Liver (tissue), 3 donors: ENCODE measurements around the gene MR1.

ENCODE experiments used
- ATF3 ChIP-seq: IDR thresholded peaks from 2 replicates; pipeline ENCODE4 v1.6.1; 2016; ENCODE audit warnings: antibody characterized with exemption
- CTCF ChIP-seq: fragments of 150-350 bp; IDR thresholded peaks from 2 replicates; pipeline ENCODE4 v1.5.1; 2017; ENCODE audit warnings: improper control_type of control experiment, low read depth, low read length; ENCODE audit not compliant: missing input control
- EGR1 ChIP-seq, 2 donors: IDR thresholded peaks; 2 replicates each; pipeline ENCODE4 v1.6.1; 2016 to 2018; ENCODE audit warnings: antibody characterized with exemption in 2 of 2, low read depth in 2 of 2
- FOXA1 ChIP-seq: IDR thresholded peaks from 2 replicates; pipeline ENCODE4 v1.6.1; 2016; ENCODE audit warnings: antibody characterized with exemption
- FOXA2 ChIP-seq: IDR thresholded peaks from 2 replicates; pipeline ENCODE4 v1.6.1; 2016; ENCODE audit warnings: antibody characterized with exemption
- GABPA ChIP-seq, 2 donors: IDR thresholded peaks in 1 of 2; conservative IDR thresholded peaks in 1 of 2; 2 replicates each; pipeline ENCODE4 v1.6.1; 2016; ENCODE audit warnings: antibody characterized with exemption in 2 of 2, mild to moderate bottlenecking in 1 of 2, moderate library complexity in 1 of 2
- RAD21 ChIP-seq, 2 donors: IDR thresholded peaks; 2 replicates each; pipeline ENCODE4 v1.6.1; 2016; ENCODE audit warnings: antibody characterized with exemption in 2 of 2, mild to moderate bottlenecking in 2 of 2
- REST ChIP-seq: IDR thresholded peaks from 2 replicates; pipeline ENCODE4 v1.6.1; 2016; ENCODE audit warnings: antibody characterized with exemption, mild to moderate bottlenecking
- SP1 ChIP-seq: IDR thresholded peaks from 2 replicates; pipeline ENCODE4 v1.6.1; 2018; ENCODE audit warnings: antibody characterized with exemption, mild to moderate bottlenecking
- TAF1 ChIP-seq: conservative IDR thresholded peaks from 2 replicates; pipeline ENCODE4 v1.6.1; 2016; ENCODE audit warnings: antibody characterized with exemption, mild to moderate bottlenecking
- YY1 ChIP-seq: IDR thresholded peaks from 2 replicates; pipeline ENCODE4 v1.6.1; 2016; ENCODE audit warnings: antibody characterized with exemption, mild to moderate bottlenecking
- donor health status: healthy.
- donor health status: healthy.

GRCh38 chr1:181090641-181091126 lies 56.9 kb downstream of the MR1 start:
- TF ChIP-seq SP1 (no peak), CTCF (no peak), EGR1 (IDR thresholded peaks at IDR 0.05; ENCODE audit: low read depth in 2 of 2) (no peak), YY1 (no peak), RAD21 (IDR thresholded peaks at IDR 0.05) (no peak), FOXA2 (no peak), TAF1 (no peak), FOXA1 (no peak), ATF3 (no peak), GABPA (IDR thresholded peaks at IDR 0.05 in 1 of 2, conservative IDR thresholded peaks at IDR 0.05 in 1 of 2) (no peak), REST (no peak)
